Measurements from ENCODE around the gene RARG. TPM values are rescaled to one million over a fixed set of nuclear protein-coding genes. Genes with fewer than 3 reads are reported as not detected.

Gene RARG
- total RNA-seq, 4 donors from 2014 or later: 15.6 to 26.6 (median 22.9) TPM

DNA sequence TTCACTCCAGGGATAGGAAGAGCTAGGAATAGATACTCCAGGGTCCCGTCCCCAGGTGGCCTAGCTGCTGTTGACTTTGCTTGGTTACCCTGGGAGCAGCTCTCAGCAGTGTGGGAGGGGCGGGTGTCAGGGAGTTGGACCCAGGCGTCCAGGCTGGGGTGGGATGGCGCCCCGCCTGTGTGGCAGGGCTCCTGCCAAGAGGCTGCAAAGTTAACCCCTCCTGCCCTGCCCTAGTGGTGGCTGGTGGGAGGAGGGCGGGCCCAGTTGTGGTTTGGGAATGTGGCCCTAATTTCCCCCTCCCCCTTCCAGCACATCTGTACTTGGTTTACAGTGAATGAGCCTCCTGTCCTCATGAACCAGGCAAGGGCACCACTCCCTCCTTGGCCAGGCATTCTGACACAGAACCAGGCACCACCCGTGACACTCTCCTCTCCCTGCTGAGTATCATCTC lies 1.7 kb upstream of the RARG start:
- Histone ChIP-seq H3K27ac (peak overlapping the region; percentile 36 to 93 (median 88)), H3K36me3 (no peaks in the 10 kb centered on the region), H3K9me3 (no peaks in the 10 kb centered on the region), H3K4me3 (no peak overlapping the region), H3K27me3 (no peaks in the 10 kb centered on the region), H3K4me1 (peaks cover 0 to 72% (median 35%) of the 10 kb centered on the region in 3 donors)
- TF ChIP-seq EP300 (IDR thresholded peaks at IDR 0.05): no peak
- TF ChIP-seq POLR2AphosphoS5 (IDR thresholded peaks at IDR 0.05): no peak
- TF ChIP-seq POLR2A (IDR thresholded peaks at IDR 0.05): no peak
- TF ChIP-seq, protein P1, sequence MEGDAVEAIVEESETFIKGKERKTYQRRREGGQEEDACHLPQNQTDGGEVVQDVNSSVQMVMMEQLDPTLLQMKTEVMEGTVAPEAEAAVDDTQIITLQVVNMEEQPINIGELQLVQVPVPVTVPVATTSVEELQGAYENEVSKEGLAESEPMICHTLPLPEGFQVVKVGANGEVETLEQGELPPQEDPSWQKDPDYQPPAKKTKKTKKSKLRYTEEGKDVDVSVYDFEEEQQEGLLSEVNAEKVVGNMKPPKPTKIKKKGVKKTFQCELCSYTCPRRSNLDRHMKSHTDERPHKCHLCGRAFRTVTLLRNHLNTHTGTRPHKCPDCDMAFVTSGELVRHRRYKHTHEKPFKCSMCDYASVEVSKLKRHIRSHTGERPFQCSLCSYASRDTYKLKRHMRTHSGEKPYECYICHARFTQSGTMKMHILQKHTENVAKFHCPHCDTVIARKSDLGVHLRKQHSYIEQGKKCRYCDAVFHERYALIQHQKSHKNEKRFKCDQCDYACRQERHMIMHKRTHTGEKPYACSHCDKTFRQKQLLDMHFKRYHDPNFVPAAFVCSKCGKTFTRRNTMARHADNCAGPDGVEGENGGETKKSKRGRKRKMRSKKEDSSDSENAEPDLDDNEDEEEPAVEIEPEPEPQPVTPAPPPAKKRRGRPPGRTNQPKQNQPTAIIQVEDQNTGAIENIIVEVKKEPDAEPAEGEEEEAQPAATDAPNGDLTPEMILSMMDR (IDR thresholded peaks at IDR 0.05): no peak
- ATAC-seq: no peak
- 0 to 15% methylated on average over 3 to 4 of the region's 7 CpGs for WGBS, 2 donors (ENCODE audit: low coverage in 1 of 2)

DNA sequence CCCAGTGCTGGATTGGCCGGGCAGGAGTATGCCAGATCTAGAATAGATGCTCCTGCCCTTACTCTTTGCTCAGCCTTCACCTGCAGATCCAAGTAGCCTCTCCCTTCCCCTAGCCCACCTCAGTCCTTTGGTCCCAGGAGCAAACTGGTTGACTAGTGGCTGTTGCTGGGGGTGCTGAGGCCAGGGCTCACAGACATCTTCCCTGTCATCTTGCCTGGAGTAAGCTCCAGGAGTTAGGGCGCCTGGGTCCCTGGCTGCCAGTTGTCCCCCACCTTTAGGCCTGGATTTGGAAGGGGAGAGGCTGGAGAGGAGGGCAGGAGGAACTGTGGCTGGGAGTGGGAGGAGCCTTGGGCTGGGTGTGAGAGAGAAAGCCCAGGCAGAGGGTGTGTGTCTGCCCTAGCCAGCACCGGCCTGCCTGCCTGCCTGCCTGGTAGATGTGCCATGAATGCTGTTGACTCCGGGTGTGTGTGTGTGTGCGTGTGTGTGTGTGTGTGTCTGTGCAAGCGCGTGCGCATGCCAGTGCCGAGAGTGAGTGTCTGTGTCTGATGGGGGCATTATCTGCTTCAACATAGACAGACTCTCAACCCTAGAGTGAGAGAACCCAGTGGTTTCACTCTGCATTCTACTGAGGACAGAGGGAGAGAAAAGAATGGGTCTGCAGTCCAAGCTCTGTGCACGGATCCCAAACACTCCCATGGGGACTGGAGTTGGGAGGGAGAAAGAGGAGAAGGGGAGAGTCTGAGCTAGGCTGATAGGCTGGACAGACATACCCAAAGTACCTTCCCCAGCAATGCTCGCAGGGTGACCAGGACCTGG lies 845 bp upstream of the RARG start:
- Histone ChIP-seq H3K4me3 (peak overlapping the region; percentile 57 to 83), H3K27ac (peak overlapping the region; percentile 69 to 93 (median 88)), H3K36me3 (peaks cover 0 to 2% of the 10 kb centered on the region in 2 donors), H3K4me1 (peaks cover 0 to 81% (median 35%) of the 10 kb centered on the region in 3 donors), H3K9me3 (no peaks in the 10 kb centered on the region), H3K27me3 (no peaks in the 10 kb centered on the region)
- TF ChIP-seq, protein P1 (IDR thresholded peaks at IDR 0.05): no peak
- TF ChIP-seq POLR2AphosphoS5 (IDR thresholded peaks at IDR 0.05) (no peak), EP300 (IDR thresholded peaks at IDR 0.05) (no peak), POLR2A (IDR thresholded peaks at IDR 0.05) (no peak)
- ATAC-seq: peak; percentile 70
- 3 to 4% methylated on average over 4 to 5 of the region's 11 CpGs for WGBS, 2 donors (ENCODE audit: low coverage in 1 of 2)

DNA sequence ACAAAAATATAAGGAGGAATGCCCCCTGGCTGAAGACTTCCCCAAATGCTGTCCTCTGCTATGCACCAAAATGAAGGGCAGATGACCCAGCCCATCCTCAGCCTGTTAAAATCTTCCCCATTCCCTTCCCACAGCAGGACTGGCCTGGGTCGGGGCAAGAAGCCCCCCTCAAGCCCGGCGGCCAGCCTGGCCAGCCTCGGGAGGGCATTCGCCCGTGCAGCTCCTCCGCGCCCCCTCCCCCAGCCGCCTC lies 413 bp downstream of the RARG start:
- Histone ChIP-seq H3K4me1 (peaks cover 0 to 93% (median 35%) of the 10 kb centered on the region in 3 donors), H3K4me3 (peak overlapping the region; percentile 57 to 83), H3K27me3 (no peaks in the 10 kb centered on the region), H3K9me3 (no peaks in the 10 kb centered on the region), H3K27ac (peak overlapping the region; percentile 69 to 93 (median 88)), H3K36me3 (peaks cover 0 to 14% of the 10 kb centered on the region in 2 donors)
- WGBS, 2 donors (ENCODE audit: low coverage in 1 of 2): no CpG with 5 or more reads among the region's 9 CpGs
- no peak for ATAC-seq
- TF ChIP-seq POLR2A (IDR thresholded peaks at IDR 0.05): no peak
- TF ChIP-seq, protein P1 (IDR thresholded peaks at IDR 0.05): peak in 1 of 4 experiments; percentile 16

DNA sequence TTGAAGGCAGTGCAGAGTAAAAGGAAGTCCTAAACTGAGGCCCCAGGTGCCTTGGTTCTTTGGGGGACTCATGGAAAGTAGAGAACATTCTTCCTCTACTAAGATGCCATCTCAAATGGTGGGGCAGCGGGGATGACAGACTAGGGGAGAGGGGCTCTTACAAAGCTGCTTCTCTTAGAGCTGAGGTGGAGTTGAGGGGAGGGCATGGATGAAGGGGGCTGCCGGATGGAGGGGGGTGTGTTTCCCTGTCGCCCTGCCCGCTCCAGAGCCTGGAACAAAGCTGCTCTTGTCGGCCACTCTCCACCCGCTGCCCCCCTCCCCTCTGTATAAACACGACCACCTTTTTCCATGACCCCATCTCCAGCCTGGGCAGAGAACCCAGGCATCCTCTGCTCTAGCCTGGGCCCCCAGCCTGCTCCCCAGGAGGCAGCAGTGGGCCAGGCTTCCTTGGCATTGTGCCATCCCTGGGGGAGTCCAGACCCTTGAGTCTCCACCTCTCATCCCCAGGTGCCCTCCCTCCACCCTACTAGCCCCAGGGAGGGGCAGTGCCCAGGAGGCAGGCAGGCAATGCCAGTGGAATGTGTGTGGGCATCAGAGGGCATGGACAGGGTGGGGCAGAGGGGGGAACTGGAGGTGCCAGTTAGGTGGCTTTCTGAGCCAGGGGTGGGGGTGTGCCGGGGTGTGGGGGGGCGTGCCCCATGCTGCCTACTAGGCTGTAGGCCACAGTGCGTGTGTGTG lies 1.7 kb downstream of the RARG start:
- no peaks in the 10 kb centered on the region for H3K9me3 ChIP-seq
- TF ChIP-seq EP300 (IDR thresholded peaks at IDR 0.05) (no peak), POLR2A (IDR thresholded peaks at IDR 0.05) (no peak), POLR2AphosphoS5 (IDR thresholded peaks at IDR 0.05) (no peak)
- TF ChIP-seq, protein P1 (IDR thresholded peaks at IDR 0.05): no peak
- no peak for ATAC-seq
- WGBS, 2 donors (ENCODE audit: low coverage in 1 of 2): 65 to 85% methylated on average over 4 to 6 of the region's 10 CpGs
- peak overlapping the region in 1 of 2 donors; percentile 83 for H3K4me3 ChIP-seq
- H3K36me3 ChIP-seq: peaks cover 0 to 23% of the 10 kb centered on the region in 2 donors
- H3K27me3 ChIP-seq: no peaks in the 10 kb centered on the region
- peaks cover 0 to 97% (median 44%) of the 10 kb centered on the region in 3 donors for H3K4me1 ChIP-seq
- H3K27ac ChIP-seq: peak overlapping the region in 3 of 4 donors; percentile 85 to 93 (median 90)
